Inflammatory macrophage (primary cell): Measurements from ENCODE around the gene ELL.
"Not testable (repeated sequence)": the region's sequence is repeated elsewhere in the genome, so short reads cannot be mapped to it uniquely, and the experiment has no call there.

Experiments
- DNase-seq, 2 donors: peaks; one replicate each; pipeline ENCODE4 v3.0.0-alpha.2; 2020 to 2022
- total RNA-seq, 18 experiments: gene quantifications; one replicate each; lab custom pipeline; 2026; ENCODE audit warnings: mixed read lengths in 6 of 18, inconsistent platforms in 2 of 18; lab: John Stamatoyannopoulos, UW

ELL gene
- 6.7 to 22.8 (median 16.2) reads per million in 18 experiments for total RNA-seq

- DNase-seq, result no peak
Observed at GRCh38 chr19:18521692-18522123, at the start of gene ELL. ELL (minus strand) TSS chr19:18522070; CDS start chr19:18522055, 15 bp downstream.

- no peak for DNase-seq
Observed at GRCh38 chr19:18568367-18568766, 46.5 kb upstream of the ELL start.

GRCh38 chr19:18566953-18567352 lies 45.1 kb upstream of the ELL start:
- DNase-seq, result no peak

- DNase-seq, result no peak
Observed at GRCh38 chr19:18562086-18562485, 40.2 kb upstream of the ELL start.

DNA sequence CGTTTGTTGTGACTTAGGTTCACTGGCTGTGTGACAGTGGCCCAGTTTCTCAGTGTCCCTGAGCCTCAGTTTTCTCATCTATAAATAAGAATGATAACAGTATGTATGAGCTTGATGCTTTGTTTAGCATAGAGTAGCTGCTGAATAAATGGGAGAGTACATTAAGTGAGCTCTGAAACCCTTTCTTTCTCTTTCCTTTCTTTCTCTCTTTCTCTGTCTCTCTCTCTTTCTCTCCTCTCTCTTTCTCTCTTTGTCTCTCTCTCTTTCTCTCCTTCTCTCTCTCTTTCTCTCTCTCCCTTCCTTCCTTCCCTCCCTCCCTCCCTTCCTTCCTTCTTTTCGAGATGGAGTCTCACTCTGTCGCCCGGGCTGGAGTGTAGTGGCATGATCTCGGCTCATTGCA lies 37.8 kb upstream of the ELL start:
- no peak for DNase-seq

DNA sequence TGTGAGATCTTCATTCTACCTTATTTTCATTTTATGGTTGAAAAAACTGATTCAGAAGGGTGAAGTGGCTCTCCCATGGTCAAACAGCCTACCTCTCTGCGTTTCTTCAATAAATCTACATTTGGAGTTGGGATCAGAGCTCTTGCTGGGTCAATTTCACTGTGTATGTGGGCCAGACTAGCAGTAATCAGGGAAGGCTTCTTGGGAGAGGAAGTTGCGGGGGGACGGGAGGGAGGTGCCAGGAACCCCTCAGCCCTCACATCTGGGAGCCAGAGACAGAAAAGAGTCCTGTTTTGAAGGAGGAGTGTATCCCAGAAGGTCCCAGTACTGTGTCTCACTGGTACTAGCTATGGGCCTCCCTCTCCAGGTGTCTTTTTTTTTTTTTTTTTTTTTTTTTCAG lies 36.7 kb upstream of the ELL start:
- no peak for DNase-seq

GRCh38 chr19:18558202-18558555 lies 36.3 kb upstream of the ELL start:
- no peak for DNase-seq

- peak; percentile 99 to 100 for DNase-seq
Observed at GRCh38 chr19:18557411-18558201, 35.7 kb upstream of the ELL start, which contains the start of gene KXD1. KXD1 (plus strand) TSS chr19:18557870; CDS start chr19:18562057, 4,187 bp downstream.

- no peak for DNase-seq
Observed at GRCh38 chr19:18551631-18552030, 29.8 kb upstream of the ELL start.

DNA sequence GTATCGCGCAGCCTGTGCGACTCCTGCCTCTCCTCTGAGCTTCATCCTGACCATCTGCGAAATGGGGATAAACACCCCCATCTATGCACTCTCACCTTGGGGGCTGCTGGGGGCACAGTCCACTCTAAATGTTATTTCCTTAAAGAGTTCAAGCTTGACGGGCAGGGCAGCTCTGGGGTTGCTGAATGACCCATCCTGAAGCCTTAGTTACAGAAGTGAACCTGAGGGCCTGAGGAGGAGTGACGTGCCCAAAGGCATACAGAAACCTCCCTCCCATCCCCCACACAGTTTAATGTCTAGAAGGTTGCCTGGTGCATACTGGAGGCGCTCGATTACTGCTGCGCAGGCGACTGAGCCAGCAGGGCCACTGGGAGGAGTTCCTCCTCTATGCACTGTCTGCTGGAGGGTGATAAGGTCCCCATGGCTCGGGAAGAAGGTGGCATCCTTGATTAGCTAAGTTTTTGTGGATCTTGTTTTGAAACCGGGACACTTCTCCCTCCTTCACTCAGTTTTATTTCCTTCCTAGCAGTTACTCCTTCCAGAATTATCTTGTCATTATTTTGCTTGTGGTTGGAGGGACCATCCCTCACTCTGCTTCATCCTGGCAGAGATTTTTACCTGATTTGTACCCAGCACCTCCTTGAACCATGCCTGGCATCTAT lies 22.1 kb upstream of the ELL start:
- peak; percentile 86 for DNase-seq

- peak; percentile 91 for DNase-seq
Observed at GRCh38 chr19:18542941-18543813, 21.3 kb upstream of the ELL start, which contains the start of gene FKBP8. FKBP8 (minus strand) TSS chr19:18543573; CDS start chr19:18541970, 1,603 bp downstream.

DNA sequence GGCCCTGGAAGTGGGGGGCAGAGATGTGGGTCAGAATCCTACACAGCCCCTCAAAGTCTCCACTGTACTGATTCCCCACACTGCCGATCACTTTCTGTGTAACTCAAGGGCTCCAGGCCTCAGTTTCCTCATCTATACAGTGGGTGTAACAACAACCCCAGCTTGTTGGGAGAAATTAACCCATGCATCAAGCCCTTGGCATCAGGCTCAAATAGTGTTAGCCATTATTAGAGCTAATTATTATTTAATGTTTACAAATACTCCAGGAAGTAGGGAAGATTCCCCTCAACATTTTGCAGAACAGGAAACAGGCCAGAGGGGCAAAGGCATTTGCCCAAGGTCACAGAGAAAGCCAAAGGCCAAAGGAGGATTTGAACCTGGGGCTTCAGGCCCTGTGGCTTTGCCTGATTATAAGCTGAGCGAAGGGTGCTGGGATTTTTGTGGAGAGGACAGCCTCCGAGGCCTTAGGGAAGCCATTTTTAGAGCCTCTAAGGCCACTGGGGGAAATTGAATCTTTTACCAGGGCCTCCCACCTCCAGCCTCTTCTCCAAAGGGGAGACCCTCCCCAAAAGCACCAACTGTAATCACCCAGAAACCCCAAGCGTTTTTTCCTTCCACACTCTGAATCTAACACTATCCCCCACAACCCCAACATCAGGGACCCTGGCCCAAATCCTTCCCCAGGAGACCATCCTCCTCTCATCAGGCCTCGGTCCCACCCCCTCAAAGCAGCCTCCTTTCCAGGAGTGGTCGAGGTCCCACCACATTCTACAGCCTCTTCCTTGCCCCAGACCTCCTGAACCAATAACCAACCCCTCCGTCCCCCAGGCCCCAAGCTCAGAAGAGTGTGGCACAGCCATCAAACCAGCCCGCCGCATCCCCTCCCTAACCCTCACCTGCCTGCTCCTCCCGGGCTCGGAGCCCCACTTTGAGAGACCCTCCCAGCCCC lies 20.4 kb upstream of the ELL start:
- DNase-seq, result peak; percentile 5 to 20

- peak; percentile 5 to 6 for DNase-seq
Observed at GRCh38 chr19:18541258-18541991, 19.6 kb upstream of the ELL start.

- DNase-seq, result not testable (repeated sequence)
Observed at GRCh38 chr19:18540200-18540599, 18.3 kb upstream of the ELL start.

DNA sequence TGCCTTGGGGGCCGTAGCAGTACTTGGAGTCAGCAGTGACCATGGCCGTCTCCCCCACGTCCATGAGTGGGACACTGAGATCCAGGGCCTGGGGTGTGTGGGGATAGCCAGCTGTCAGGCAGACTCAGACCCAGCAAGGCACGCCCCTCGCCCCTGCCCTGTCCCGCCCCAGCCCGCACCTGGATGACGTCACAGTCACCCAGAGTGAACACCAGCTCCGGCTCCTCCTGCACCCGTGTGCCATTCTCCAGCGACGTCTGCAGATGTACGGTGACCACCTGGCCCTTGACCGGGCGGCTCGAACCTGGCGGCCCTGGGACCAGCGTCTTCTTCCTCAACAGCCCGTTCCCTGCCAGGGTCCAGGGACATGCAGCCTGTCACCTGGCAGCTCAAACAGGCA lies 17.5 kb upstream of the ELL start:
- DNase-seq, result no peak

DNA sequence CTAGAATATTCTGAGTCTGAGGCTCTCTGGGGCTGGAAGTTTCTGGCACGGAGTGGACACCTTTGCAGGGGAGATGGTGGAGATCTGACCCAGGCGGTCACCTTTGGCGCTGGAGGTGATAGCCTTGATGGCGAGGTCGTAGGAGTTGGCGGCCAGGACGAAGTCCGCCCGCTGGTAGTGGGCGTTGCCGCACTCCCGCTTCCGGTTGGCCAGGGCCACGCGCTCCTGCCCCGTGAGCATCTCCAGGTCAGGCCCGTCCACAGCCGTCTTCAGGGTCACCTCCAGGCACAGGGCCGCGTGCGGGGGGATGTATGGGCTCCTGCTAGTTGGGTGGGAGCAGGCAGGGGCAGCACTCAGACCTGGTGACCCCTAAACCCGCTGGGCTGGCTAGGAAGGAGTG lies 16.2 kb upstream of the ELL start:
- DNase-seq, result no peak

DNA sequence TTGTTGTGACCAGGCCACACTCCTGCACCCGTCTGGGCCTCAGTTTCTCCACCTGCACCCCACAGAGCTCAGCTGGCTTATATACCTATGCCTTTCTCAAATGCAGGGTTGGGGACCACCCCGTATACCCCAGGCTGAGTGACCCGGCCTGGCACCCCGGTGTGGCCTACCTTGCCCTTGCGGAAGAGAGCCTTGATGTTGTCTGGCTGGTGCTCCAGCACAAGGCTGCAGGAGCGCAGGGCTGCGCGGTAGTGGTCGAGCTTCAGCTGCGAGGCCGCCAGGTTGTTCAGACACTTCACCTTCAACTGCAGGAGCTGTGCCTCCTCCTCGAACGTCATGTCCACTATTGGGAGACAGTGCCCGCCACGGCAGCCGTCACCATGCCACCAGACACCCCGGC lies 15.6 kb upstream of the ELL start:
- DNase-seq, result no peak

- no peak for DNase-seq
Observed at GRCh38 chr19:18536475-18536874, 14.6 kb upstream of the ELL start.

DNA sequence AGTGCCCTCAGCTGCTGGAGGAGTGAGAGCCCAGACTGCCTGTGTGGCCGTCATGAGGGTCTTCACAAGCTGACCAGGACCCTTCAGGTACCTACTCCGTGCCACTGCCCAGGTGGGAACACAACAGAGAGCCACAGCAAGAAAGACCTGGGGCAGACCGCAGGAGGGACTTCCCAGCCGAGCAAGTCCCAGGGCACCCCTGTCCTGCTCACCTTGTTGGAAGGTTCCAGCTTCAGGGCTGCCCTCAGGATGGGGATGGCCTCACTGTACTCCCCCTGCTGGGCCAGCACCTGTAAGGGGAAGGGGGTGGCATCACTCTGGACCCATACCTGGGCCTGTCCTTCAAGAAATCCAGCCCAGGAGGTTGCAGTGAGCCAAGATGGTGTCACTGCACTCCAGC lies 11.2 kb upstream of the ELL start:
- no peak for DNase-seq

DNA sequence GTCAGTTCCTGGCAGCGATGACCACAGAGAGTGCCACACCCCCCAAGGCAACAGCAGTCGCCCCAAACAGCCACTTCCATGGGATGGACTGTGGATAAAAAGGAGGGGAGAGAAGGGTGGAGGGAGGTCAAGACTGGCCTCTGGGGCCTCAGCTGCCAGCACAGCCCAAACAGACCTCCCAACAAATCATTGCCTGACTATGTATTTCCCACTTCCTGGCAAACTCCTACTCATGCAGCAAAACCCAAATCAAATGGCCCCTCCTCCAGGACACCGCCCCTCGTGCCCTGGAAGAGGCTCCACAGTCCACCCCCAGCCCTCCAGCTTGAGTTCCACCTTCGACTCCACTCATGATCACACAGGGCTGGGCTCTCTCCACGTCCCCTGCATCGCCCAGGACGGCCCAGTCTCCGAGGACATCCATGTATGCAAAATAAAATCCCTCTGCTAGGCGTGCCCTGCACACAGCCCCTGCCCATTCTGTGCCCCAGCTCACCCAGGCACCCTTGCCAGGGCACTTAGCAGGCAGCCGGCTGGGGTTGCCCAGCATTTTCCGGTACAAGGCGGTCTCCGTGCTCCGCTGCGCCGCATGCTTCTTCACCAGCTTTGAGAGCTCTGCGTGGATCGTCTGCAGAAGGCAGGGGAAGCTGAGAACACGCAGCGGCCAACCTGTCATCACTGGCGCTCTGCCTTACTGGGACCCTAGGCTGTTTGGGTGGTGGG lies 10.5 kb upstream of the ELL start:
- no peak for DNase-seq
